ENCODE data around the gene RBBP8.
"Not testable (repeated sequence)": the region's sequence is repeated elsewhere in the genome, so short reads cannot be mapped to it uniquely, and the experiment has no call there.

Gene RBBP8

DNA sequence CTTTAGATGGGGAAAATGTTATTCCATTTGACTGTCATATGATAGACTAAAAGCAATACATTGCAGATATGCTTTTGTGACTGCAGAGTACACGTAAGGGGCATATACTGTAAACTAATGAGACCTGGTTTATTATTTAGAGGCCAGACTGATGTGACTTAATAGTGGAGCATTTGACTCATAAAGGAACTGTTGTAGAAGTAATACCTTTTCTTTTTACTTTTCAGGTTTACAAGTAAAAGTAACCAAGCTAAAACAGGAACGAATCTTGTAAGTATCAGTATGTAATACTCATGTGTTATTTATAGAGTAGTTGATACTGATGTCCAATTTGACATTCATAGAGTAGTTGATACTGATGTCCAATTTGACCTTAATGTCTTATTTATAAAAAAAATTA is 13.1 kb downstream of the RBBP8 start:
- ATAC-seq: peak; percentile 46 to 72

DNA sequence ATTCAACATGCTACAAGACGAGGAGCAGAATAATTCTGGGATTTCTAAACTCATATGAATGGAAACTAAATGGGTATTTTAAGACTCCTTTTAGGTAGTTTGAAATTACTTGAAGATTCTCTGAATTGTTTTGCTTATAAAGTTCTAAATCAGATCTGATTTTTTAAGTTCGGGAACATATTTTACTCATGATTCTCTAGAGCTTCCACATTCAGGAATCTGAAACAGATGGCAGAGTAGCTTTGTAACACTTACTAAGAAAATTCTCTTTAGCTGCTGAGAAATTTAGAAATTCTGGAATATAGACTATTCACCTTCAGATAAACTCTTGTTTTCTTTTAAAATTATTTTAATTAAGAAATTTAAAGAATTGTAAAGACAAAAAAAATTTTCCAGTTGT is 13.7 kb downstream of the RBBP8 start:
- ATAC-seq: no peak

DNA sequence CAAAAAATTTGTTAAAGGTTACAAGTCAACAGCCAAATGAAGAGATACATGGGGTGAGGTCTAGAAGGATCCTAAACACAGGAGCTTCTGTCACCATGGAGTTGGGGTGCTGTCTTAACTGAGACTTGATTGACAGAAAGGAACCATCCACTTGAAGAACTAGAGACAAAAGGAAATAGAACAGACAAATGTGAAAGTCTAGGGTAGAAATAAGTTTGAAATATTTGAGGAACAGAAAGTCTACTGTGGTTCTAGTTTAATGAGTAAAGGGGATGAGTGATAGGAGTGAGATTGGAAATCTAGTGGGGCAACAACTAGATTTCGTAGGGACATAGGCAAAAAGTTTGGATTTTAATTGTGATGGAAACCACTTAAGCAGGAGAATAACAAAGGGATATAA is 18.7 kb downstream of the RBBP8 start:
- ATAC-seq: no peak

DNA sequence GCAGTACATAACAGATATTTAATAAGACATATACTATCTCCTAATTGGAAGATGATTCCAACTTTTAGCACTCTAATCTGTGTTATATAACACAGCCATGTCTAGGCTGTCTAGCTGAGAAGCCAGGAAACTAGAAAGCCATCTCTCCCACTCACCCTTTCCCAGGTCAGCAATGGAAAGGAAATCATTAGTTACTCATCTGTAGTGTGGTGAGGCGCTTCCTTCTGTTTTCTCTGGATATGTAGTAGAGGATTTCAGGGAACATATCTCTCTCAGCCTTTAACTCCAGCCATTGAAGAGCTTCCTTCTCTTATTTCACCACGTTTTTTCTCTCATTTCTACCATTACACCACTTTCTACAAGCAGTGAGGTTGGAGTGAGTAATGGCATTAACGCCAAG is 19.4 kb downstream of the RBBP8 start:
- ATAC-seq: no peak

DNA sequence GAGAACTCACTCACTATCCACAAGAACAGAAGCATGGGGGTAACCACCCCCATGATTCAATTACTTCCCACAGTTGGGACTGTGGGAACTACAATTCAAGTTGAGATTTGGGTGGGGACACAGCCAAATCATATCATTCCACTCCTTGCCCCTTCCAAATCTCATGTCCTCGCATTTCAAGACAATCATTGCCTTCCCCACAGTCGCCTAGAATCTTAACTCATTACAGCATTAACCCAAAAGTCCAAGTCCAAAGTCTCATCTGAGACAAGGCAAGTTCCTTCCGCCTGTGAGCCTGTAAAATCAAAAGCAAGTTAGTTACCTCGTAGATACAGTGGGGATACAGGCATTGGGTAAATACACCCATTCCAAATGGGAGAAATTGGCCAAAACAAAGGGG is 20.9 kb downstream of the RBBP8 start:
- not testable (repeated sequence) for ATAC-seq

DNA sequence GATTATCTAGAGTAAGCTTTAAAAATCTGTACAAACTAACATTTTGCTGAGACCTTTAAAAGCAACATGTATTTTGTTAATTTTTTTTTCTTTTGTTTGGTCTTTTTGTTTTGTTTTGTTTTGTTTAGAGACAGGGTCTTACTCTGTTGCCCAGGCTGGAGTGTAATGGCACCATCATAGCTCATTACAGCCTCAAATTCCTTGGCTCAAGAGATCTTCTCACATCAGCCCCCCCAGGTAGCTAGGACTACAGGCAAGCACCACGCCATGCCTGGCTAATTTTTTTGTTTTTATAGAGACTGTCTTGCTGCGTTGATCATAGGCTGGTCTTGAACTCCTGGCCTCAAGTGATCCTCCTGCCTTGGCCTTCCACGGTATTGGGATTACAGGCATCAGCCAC is 23.1 kb downstream of the RBBP8 start:
- no peak for ATAC-seq

DNA sequence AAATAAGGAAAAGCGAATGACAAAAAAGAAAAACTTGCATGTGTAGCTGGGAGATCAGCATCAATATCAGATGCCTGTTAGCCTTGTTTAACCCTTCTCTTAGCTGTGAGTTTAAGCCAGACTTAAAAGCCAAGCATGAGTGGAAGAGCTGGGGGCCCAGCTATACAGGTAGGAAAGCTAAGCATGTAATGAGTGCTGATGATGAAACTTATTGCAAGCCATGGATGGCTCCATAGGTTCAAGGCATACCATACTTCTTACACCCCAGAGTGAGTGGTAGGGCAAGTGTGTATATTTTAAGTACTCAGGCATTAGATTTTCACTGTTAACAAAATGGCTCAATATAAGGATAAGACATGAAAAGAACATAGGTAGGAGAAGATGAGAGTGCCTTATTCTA is 28.0 kb downstream of the RBBP8 start:
- no peak for ATAC-seq

DNA sequence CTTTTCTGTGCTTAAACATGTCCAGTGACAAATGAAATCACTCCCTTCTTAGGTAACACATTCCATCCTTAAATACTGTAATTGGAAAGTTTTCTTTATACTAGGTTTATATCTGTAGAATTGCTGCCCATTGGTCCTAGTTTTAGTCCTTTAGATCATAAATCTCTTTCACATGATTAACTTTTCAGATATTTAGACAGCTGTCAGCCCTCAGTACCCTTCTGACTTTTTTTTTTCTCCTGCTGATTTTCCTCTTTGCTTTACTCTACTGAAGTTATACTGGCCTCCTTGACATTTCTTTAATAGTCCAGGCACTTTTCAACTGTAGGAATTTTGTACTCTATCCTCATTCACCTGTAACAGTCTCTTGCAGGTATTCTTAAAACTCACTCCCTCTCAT is 28.9 kb downstream of the RBBP8 start:
- no peak for ATAC-seq

DNA sequence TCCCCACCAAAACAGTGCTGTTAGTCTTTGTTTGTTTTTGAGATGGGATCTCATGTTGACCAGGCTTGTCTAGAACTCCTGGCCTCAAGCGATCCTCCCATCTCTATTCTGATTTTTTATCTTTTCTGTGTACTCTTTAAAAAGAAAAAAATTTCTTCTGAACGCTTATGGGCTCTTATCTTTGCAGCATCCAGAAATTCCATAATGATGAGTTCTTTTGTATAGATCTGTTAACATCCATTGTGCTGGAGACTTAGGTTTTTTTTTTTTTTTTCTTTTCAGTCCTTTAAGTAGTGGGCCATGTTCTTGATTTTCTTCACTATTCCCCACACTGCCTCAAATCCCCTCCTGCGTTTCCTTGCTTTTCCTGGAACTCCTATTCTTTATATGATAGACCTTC is 31.0 kb downstream of the RBBP8 start:
- ATAC-seq: no peak

DNA sequence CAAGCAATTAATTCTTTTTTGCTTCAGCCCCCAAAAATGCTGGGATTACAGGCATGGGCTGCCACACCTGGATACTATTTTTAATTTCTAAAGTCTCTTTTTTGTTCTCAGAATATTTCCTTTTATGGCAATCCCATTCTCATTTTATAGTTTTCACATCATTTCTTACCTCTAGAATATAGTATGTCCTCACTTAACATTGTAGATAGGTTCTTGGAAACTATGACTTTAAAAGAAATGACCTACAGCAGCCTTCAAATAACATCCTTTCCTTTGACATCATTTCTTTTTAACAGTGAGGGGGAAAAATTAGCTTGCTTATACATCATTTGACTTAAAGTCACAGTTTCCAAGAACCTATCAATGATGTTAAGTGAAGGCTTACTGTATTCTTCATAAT is 31.6 kb downstream of the RBBP8 start:
- peak in 1 of 2 donors; percentile 30 for ATAC-seq

DNA sequence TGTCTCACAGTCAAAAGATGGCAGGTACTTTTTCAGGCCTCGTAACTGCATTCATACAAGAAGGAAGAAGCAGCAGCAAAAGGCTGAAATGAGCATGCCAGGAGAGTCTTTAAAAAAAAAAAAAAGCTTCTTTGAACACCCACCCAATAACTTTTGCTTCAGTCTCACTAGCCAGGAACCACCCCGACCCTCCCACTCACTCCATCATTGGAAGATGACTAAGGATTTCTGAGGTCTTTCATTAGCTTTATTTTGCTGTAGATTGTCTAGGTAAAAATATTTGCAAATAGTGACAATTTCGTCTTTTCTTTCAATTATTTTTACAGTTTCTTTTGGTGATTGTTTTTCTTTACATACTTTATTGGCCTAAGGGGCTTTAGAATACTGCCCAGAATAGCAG is 37.9 kb downstream of the RBBP8 start:
- no peak for ATAC-seq

DNA sequence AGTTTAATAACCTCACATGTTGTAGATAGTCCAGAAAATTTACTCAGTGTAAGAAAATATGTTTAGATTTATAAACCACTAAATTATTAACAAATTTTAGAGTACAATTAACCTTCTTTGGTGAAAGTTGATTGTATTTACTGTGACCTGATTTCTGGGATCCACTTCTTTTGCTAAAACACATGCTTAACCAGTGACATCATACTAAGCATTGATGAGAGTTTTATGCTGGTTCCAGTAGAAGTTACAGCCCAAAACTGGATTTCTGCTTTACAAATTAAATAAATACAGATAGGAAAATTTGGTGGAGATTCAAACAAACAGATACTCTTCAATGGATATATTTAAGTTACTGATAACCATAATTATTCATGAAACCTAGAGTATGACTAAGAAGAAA is 40.9 kb downstream of the RBBP8 start:
- no peak for ATAC-seq

DNA sequence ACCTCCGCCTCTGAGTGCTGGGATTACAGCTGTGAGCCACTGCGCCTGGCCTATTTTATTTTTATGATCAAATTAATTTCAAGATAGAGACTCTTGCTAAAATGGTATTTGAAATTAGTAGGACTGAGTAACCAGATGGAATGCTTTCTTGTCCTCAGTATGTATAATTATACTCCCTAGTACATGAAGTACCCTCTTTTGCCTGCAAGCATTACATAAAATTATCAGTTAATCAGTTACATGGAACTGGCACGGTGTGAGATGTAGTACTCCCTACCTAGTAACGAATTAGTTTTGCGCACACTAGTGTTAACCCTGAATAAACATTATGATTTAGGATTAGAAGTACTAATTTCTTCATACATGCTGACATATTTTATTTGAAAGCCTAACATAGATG is 41.6 kb downstream of the RBBP8 start:
- no peak for ATAC-seq

DNA sequence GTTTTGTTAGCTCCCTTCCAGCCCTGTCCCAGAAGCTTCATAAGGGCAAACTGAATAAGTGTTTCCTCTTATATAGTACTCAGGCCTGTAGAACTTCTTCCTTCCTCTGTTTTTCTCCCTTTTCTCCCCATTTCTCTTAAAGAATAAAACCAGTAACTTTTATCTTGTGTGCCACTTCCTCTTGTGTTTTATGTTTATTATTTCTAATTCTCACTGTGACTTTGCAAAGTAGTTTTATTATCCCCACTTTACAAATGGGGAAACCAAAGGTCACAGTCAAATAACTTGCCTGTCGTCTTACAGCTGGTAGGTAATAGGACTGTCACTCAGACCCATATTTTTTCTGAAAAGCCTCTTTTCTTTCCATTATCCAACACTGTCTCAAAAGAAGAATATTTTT is 42.4 kb downstream of the RBBP8 start:
- ATAC-seq: no peak

DNA sequence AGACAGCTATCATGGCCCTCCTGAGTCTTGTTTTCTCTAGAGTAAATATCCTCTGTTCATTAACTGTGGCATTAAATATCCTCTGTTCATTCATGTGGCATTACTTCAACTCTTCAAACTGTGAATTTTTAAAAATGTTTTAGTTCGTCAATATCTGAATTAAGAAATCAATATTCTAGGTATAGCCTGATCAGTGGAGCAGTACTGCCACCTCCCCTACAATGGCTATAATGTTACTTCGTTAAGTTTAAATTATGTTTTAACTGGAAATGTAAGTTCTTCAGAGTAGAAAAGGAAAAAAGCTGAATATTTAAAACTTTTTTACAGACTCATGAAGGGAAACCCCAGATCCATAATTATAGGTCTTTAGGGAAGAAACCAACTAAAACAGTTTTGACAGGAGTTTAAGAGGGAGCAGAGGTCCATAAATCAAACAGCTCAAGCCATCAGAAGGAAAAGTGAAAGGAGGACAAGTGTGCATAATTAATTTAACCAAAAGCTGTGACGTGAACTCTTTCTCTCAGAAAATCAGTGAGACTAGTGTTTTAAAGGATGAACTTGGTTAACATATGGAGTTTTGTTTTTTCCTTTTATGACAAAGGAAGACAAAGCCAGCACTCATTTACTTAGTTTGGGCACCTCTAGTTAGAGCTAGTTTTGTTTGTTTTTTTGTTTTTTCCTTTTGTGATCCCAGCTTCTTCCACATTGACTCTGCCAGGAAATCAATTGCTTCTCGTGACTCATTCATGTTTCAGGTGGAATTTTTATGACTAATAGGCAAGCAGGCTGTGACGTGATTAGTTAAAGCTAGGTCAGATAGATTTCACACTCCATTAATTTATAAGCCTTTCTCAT is 44.9 kb downstream of the RBBP8 start:
- peak; percentile 79 to 86 for ATAC-seq

DNA sequence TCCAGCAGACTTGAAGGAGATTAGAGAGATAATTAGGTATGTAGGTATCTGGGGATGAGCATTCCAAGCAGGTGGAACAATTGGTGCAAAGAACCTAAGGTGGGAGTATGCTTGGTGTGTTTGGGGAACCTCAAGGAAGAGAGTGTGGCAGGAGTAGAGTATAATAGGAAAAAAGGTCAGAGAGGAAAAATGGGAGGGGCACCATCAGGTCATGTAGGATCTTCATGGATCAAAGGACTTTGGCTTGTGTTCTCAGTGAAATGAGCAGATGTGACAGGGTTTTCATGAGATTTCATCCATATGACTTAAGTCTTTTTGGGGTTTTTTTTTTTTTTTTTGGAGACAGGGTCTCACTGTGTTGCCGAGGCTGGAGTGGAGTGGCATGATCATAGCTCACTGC is 47.3 kb downstream of the RBBP8 start:
- no peak for ATAC-seq

DNA sequence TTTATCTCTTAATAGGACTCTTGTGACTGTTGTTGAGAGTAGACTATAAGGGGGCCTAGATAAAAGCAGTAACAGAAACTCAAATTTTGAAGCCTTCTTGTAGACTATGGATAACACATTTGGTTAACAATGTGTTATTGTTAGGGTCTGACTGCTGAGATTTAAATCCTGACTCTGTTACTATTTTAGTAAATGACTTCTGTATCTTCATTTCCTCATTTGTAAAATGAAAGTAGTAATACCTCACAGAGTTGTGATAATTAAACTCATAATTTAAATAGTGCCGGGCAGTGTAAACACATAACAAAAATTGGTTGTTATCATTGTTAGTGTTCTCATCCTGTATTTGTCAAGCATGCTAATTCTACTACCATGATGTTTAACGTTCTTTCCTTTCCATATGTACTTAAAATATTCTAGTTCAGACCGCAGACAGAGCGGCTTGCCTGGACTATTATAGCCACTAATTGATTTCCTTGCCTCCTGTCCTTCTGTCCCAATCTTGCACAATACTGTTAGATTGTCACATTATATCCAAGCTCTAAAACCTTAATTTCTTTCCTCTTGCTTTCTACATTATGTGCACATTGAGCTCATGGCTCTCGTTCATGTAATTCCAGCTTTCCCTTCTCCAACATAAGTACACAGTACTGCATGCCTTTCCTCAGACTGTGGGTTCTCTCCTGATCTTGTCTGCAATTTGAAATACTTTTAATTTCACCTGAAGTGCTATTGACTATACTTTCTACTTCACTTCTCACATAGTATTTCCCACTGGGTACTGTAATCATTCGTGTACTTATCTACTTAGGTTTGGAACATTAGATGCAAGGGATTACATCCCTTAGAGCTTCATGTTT is 48.4 kb downstream of the RBBP8 start:
- no peak for ATAC-seq

DNA sequence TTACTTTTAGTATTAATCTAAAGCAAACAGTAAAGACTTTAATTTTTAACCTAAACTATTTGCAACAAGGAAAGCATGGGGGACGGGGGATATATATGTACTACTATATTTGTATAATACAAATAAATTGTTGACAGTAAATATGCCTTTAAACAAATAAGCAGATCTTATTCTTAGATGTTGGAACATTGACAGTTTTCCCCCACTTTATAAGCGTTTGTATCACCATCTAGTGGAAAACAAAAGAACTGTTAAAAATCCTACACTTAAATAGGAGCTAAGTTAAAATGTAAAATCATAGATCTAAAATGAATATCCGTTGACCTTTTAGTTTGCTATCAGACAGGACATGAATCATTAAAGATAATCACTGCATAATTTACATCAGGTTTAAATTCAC is 50.0 kb downstream of the RBBP8 start:
- peak in 1 of 2 donors; percentile 9 for ATAC-seq

DNA sequence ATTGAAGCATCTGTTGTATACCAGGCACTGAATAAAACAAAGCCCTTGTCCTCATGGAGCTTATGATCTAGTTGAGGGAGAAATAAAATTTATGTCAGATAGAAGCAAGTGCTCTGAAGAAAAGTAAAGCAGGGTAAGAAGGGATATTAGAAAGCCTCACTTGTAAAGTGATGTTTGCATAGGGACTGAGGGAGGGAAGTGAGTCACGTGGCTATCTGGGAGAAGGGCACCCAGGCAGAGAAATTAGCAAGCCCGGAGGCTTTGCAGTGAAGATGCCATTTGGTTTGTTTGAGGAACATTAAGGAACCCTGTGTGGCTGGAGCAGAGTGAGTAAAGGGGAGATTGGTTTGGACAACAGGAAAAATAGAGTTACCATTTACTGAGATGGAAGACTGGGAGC is 52.1 kb downstream of the RBBP8 start:
- ATAC-seq: no peak

DNA sequence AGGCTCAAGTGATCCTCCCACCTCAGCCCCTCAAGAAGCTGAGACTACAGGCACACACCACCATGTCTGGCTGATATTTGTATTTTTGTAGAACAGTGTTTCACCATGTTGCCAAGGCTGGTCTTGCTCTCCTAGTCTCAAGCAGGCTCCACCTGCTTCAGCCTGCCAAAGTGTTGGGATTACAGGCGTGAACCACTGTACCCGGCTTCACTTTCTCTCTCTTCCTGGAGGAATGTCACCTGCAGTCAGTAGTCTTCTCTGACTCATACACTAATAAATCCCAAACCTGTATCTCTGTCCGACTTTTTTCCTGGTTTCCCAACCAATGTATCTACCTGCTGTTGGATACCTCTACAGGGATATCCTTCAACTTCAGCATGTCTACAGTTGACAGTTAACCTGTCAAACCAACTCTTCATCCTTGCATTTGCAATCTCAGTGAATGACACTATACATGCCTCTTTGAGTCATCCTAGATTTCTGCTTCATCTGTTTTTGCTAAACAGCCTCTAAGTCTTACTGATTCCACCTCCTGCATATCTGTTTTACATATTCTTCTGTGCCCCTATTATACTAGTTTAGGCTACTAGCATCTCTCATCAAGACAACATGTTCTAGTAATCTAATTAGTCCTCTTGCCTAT is 54.5 kb downstream of the RBBP8 start:
- peak; percentile 20 to 35 for ATAC-seq

DNA sequence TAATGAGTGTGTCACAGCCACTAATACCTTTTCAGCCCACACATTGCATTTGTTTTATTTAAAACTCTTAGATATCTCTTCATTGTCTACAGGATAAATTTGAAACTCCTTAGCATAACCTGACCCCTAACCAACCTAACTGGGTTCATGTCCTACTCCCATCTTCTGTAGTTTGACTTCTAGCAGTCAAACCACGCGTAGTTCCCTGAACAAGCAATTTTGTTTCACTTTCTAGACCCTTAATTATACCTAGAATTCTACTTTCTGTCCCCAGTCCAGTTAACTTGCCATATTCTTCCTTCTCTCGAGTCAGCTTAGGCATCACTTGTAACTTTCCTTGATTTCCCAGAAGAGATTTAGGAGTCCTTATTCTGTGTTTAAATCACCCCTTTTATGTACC is 55.1 kb downstream of the RBBP8 start:
- ATAC-seq: no peak

DNA sequence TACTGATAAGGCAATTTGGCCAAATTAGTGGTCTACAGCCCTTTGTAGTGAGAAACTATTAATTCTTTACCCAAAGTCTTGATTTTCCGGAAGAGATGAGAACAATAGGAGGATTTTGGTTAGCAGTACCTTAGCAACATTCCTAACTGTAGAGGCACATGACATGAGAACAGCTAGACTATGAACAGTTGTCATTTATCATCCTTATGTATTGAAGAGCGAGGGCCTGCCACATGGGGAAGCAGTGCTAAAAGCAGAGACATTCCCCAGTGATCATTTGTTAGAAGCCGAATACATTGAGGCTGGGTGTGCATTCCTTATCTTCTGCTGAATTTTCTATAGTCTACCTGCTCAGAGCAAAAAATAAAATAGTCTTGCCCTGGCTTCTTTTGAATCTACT is 65.2 kb downstream of the RBBP8 start:
- no peak for ATAC-seq

DNA sequence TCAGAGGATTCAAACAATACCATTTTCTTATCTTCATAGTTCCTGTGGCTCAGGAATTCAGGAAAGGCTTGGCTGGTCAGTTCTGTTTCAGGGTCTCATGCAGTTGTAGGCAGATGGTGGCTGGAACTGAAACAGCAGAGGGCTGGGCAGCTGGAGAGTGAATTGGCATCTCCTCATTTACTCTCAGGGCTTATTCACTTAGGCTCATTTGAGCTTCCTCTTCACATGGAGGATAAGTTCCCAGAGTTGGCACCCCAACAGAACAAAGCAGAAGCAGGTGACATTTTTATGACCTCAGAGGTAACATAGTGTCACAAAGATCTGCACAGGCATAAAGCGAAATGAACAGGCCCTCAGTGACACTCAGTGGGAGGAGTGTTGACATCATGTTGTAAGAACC is 66.1 kb downstream of the RBBP8 start:
- no peak for ATAC-seq

DNA sequence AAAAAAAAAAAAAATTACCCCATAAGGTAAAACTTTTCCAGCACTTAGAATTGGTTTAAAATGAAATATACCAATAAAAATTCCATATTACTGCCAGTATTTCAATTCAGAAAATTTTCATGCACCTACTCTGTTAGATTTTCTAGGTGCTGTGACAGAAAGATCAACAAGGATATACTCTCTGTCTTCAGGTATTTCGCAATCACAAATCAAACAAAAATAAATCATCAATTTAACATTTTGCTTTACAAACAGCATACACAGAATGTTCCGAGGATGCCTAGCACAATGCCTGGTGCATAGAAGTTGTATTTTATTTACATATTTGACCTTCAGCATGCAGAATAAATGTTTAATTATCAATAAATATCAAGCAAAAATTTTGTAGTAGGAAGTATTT is 66.5 kb downstream of the RBBP8 start:
- ATAC-seq: no peak

All from activated CD4-positive, CD25-positive, alpha-beta regulatory T cell treated with anti-CD3 and anti-CD28 coated beads, Interleukin-2, amount 50 U/mL, for 24 hours (primary cell).